Measurements from ENCODE around the gene TSEN54. TPM values are rescaled to one million over a fixed set of nuclear protein-coding genes. Genes with fewer than 3 reads are reported as not detected.

TSEN54 gene
- total RNA-seq, 1 experiment from 2014 or later = 43.9 TPM

DNA sequence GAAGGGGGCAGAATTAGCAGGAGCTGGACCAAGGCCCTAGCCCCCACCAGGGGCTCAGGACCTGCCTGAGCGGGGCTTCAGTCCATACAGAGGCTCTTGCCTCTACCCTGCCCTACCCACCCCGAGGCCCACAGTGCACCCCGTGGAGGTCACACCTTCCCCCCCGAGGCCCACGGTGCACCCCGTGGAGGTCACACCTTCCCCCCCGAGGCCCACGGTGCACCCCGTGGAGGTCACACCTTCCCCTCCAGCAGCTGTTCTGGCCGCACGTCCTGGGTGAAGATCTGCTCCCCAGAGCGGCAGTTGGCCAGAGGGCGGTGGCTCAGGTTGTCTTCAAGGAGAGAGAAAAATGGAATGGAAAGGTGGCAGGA lies 12.4 kb upstream of the TSEN54 start:
- DNase-seq (ENCODE audit: low spot score) = no peak

DNA sequence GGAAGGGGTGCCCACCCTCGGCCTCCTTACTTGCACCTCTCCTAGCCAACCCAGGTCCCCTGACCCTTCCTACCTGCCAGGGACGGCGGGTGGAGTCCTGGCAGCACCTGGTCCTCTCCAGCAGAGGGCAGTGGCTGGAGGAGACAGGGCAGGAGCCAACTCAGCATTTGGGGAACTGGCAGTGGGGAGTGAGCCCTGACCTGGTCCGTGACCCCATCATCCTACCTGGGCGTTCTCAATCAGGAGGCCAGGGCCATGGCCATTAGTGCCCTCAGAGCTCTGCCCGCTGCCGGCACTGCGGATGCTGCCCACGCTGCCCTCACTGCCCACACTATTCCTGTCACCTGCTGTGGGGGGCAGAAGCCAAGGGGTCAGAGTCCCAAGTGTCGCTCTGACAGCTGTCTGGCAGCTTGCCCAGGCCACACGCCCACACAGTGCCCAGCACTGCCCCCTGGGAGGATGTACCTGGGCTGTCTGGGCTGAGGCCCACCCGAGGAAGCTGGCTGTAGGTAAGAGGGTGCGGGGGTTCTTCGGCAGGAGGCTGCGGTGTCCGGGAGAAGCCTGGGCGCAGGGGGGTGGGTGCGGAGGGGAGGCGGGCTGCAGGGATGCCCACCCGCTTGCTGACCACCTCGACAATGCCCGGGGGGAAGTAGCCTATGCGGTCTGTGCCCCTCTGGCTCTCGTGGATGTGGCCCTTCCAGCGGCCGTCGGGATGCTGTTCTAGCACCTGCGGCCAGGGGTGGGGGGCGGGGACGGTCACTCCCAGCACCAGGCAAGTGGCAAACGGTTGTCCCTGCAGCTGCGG lies 11.8 kb upstream of the TSEN54 start:
- DNase-seq (ENCODE audit: low spot score) = no peak

DNA sequence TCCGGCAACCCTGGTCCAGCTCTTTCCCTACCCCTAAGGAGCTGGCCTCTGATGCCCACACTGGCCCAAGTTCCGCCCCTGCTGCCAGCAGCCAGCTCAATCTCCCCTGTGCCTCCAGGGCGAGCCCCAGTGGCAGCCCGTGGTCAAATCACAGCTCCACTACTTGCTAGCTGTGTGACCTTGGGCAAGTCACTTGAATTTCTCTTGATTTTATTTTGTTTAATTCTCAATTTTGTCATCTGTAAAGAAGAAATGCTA lies 11.2 kb upstream of the TSEN54 start:
- no peak for DNase-seq (ENCODE audit: low spot score)

DNA sequence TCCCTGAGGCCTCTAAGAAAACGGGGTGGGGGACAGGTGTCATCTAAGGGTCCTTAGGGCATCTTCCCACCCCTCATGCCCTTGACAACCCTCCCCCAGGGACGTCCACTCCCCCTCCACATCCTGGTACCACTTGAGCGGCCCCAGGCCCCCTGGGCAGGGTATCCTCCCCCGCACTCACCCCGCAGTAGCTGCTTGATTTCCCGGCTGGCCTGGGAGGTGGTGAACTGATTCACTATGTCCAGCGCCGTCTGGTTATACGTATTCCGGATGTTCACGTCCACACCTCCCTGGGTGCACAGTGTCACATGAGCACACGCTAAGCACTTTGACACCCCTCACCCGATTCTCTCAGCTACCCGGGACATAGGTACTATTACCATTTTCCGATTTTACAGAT lies 10.7 kb upstream of the TSEN54 start:
- DNase-seq (ENCODE audit: low spot score) = no peak

DNA sequence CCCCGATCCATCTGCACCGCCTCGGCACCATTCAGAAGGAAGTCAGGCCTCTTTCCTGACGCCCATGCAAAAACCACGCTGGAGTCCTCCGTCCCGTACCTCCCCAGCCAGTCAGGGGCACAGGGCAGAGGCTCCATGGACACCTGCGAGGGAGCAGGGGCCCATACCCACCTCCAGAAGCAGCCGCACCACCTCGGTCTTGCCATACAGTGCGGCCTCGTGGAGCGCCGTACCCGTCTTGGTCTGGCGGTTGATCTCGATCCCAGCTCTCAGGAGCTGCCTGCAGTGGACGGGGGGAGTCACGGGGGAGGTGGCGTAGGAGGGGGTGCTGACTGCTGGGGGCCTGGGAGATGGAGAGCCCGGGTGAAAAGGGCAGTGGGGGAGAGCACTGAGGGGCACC lies 10.2 kb upstream of the TSEN54 start:
- no peak for DNase-seq (ENCODE audit: low spot score)

DNA sequence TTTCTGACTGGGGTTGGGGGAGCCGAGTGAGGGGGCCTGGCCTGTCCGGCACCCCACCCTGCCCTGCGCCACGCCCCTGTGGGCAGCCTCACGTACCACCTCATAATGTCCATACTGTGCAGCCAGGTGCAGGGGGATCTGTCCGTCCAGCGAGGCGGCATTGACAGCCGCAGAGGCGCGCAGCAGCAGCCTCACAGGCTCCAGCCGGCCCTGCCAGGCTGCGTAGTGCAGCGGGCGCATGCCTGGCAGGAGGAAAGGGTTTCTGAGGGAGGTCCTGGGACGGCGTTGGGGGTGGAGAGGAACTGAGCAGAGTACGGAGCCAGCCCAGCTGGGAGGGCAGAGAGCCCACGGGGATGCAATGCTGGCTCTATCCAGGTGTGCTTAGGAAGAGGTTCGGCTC lies 9.4 kb upstream of the TSEN54 start:
- no peak for DNase-seq (ENCODE audit: low spot score)

DNA sequence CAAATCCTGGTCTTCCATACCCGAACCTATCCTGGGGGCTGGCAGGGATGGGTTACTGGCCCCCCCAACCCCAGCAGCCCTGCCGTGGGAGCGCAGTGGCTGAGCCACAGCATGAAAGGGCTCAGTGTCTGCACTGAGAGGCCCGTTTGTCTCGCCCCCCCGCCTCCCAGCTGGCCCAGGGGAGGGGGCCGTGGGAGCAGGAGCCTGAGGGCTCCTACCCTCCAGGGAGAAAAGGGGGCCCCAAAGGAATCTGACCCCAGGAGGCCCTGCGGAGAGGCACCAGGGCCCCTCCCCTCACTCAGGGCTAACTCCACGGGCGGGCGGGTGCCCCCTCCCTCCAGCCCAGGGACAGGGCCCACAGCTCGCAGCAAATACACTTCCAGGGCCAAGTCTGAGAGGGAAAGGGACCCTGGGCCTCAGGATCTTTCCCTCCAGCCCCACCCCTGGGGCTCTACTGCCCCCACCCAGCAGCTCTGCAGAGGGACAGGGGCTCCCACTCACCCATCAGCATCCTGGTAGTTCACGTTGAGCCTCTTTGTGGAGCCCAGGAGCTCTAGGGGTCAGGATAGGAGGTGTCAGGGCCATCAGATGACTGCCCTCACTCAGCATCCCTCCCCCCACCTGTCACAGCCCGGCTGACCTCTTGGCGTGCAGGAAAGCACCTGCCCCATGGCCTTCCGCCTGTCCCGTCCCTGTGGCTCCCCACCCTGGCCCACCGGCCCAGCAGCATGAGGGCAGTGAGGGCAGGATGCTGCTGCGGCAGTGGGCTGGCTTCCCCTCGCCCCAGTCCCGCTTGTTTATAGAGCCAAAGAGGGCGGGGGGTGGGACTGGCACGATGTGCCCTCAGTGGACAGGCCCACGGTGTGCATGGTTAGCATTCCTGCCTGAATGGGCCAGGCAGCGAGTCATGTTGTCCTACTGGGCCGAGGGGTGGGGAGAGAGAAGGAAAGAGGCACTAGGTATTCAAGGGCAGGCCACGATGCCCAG lies 8.3 kb upstream of the TSEN54 start:
- no peak for DNase-seq (ENCODE audit: low spot score)

DNA sequence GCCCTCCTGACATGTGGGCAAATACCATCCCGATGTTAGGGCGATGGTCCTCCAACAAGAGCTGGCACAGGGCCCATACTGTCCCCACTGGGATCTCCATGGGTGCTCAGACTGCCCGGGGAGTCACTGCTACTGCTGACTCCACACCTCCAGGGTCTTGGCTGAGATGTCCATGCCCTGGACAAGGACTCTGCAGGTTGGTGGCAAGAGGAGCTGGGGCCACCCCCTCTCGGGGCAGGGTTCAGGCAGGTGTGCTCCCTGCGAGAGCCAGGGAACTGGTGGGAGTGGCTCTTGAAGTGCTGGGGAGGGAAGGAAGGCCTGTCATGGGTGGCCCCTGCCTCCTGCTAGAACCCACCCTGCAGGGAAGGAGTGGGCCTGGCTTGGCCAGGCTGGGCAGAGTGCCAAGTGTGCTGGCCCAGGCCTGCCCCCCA lies 7.4 kb upstream of the TSEN54 start:
- DNase-seq (ENCODE audit: low spot score) = no peak

DNA sequence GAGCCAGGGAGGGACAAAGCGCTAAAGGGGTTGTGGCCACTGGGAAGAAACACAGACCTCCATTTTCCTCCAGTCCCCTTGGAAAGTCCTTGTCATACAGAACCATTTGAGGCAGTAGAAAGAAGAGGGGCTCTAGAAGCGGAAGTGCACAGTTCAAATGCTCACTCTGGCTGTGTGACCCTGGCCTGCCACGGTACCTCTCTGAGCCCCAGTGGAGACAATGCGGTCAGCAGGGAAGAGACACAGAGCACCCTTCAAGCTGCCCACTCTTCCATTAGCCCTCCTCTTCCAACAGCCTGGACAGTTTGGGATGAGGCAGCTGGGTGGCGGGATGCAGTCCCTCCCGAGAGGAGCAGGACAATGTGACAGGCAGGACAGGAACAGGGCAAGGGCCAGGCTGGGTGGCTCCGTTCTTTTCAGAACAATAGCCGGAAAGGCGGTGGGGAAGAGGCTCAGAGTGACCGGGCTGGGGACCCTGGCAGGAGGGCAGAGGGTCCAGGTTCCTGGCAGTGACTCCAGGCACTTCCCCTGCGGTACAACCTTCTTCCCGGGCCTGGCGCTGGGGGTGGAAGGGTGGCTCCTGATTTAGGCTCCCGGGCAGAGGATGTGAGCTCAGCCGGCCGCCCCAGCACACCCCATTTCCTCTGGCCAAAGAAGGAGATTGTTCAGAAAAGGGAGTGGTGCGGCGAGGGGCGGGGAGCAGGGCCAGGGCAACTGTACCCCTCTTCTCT lies 6.6 kb upstream of the TSEN54 start:
- DNase-seq (ENCODE audit: low spot score) = no peak

DNA sequence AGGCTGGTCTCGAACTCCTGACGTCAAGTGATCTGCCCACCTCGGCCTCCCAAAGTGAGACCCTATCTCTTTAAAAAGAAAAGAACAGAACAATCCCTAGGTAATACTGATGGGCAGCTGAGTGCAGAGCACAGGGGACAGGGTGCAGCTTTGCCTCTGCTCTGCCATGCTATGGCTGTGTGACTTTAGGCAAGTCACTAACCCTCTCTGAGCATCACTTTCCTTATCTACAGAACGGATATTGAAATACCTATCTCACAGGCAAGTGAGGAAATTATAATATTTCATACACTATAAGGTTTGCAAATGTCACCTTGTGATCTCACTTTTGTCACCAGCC lies 5.1 kb upstream of the TSEN54 start:
- no peak for DNase-seq (ENCODE audit: low spot score)

DNA sequence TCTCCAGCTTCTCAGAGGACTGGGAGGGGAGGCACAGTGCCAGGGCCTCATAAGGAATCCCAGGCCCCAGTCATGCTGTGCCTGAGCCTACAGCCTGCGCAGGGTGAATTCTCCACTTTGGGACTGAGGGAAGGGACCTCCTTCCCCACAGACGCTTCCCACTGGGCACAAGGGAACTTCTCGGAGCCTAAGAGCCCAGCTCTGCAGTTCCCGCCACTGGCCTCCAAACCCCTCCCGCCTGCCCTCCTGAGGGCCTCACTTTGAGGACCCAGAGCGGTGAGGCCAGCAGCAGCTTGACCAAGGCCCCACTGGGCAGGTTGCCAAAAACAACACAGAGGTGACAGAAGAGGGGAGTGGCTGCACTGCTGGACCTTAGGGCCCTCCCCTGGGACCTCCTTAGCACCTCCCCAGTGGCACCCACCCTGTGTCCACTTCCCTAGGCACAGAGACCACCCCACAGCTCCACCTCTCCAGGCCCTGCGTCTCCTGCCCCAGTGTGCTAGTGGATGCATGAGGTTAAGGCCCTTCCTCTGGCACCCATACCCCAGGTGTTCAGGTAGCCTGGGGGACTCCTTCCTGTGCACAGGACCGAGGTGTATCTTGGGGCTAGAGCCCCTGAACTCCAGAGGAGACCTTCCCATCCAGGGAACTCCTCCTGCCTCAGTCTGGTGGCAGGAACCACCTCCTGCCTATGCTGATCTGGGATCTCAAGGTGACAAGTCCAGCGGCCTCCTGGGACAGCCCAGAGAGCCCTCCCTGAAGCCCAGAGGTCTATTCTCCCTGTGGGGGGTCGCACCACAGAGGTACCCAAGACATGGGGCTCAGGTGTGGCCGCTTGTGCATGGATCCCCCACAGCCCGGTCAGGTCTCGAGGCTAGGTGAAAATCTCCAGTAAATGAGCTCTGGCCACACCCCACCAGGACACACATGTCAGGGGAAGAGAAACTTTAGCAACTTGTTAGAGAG lies 4.4 kb upstream of the TSEN54 start:
- peak; percentile 34 for DNase-seq (ENCODE audit: low spot score)

DNA sequence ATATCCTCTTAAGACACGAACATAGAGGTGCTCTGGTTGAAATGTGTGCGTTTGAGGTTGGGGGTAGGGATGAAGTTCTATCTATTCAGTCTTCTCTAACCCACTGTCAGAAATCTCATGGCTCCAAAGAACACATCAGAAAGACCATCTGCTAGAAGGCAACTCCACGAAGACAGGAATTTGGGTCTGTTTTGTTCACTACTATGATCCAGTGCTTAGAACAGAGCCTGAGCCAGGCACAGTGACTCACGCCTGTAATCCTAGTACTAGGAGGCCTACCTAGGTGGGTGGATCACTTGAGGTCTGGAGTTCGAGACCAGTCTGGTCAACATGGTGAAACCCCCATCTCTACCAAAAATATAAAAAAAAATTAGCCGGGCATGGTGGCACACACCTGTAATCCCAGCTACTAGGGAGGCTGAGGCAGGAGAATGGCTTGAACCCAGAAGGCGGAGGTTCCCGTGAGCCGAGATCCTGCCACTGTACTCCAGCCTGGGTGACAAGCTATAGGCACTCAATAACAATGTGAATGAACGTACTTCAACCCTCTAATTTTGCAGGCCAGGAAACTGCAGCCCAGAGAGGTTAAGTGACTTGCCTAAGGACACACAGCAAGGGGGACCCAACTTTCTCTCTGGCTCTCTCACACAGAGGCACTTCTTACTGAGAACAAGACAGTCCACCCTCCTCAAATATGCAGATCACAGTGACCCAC lies 3.2 kb upstream of the TSEN54 start:
- no peak for DNase-seq (ENCODE audit: low spot score)

DNA sequence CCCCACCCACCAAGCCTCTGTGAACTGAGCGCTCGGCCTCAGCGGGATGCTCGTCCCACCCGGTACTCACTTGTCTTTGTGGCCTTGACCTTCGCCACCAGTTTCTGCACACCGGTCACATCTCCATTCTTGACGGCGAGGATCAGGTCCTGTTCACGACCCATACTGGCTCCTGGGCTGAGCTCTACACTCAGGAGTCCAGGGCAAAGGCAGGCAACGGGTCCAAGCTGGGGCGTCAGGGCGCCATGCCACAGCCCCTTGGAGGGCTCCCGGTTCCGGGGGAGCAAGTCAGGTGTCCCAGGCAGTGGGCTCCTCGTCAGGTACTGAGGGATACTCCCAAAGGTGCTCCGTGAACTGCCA lies 2.7 kb upstream of the TSEN54 start:
- DNase-seq (ENCODE audit: low spot score) = no peak

DNA sequence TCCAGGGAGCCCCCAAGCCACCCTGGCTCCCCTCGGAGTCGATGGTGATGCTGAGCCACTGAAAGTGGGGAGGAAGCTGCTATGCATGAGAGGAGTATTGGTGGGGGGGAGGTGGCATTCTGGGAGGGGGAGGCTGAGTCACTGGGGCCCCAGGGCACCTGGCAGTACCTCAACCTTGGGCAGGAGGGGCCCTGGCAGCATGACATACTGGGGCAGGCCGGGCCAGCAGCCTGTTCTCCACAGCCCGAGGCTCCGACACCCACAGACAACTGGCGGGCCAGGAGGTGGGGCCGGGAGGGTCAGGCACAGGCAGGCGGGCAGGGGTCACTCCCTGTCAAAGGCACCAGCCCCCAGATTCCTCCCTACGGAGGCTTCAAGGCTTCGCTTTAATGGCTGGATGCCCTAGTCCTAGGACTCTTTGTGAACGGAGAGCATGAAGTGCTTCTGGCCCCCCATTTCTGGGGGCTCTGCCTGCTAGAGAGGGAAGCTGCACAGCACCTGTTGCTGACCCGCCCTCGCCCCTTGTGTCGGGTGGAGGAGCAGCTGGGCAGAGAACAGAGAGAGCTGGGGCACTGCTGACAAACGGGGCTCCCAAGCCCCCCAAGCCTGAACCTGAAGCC lies 1.9 kb upstream of the TSEN54 start:
- DNase-seq (ENCODE audit: low spot score) = no peak

DNA sequence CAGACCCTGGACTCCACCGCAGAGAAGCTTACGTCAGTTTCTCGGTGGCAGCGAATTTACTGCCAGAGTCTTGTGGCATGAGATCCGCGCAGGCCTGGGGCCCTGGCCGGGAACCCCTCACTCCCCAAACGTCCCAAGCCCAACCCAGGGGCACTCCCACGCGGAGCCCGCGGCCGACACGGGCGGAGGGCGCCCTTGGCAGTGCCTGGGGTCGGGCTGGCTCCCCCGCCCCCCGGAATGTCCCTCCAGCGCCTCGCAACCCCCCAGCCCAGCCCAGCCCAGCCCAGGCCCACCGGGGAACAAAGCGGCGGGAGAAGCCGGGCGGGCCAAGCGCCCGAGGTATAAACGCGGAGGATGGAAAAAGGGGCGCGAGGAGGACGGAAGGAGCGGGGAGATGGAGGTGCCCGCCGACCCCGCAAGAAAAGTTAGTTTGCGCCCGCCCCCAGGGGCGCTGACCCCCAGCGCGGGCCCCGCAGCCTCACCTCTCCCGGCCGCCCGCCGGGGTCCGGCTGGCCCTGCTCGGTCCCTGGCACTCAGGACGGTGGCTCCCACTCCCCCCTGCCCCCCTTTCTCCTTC lies 1.3 kb upstream of the TSEN54 start:
- no peak for DNase-seq (ENCODE audit: low spot score)

DNA sequence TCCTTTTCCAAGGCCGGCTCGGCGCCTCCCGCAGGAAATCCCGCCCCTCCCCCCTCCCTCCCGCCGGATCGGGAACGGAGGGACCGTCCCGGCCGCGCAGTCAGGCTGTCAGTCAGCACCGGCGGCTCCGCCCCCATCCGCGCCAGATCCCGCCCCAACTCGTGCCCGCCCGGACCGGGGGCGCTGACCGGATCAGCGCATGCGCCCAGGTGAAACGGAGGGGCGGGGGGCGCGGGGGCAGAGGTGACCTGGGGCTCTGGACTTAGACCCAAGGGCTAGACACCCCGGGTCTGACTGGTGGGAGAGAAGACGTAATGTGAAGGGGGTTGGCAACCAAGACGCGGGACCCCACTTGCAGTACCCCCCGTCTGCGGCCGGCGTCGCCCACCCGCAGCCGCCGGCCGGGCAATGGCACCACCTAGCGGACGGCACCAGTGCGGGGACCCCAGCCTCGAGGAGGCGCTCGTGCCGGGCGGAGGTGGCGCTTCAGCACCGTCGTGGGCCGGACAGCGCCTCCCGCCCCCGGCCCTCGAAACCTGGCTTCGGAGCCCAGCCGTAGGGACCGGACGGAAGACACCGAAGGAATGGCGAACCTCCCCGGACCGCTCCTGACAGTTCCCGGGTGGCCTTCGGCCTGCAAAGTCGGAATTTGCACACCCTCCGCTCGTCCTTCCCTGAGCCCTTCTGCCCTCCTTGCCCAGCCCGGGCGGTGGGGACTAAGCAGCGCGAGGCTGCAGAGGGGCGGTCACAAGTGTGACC lies 653 bp upstream of the TSEN54 start, which contains the start of gene CASKIN2:
CASKIN2 (minus strand) TSS at position 42 of the 759 bp plus-strand sequence. CDS start 1,733 bp downstream, outside the sequence.
- peak; percentile 82 for DNase-seq (ENCODE audit: low spot score)

DNA sequence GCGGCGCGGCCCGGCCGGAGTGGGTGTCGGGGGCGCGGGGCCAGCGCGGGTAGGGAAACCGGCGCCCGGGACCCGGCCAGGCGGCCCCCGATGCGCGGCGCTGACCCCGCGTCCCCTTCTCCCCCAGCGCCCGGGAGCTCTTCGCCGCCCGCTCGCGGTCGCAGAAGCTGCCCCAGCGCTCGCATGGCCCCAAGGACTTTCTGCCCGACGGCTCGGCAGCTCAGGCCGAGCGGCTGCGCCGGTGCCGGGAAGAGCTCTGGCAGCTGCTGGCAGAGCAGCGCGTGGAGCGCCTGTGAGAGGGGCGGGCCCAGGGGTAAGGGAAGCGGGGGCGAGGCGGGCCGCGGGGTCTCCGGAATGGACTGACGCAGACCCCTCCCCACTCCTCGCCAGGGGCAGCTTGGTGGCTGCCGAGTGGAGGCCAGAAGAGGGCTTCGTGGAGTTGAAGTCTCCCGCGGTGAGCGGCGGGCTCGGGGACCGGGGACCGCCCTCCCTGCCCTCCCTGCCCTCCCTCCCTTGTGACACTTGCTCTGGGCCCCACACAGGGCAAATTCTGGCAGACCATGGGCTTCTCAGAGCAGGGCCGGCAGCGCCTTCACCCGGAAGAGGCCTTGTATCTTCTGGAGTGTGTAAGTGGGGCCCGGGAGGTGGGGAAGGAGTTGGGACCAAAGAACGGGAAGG lies 430 bp downstream of the TSEN54 start:
- DNase-seq (ENCODE audit: low spot score) = no peak

DNA sequence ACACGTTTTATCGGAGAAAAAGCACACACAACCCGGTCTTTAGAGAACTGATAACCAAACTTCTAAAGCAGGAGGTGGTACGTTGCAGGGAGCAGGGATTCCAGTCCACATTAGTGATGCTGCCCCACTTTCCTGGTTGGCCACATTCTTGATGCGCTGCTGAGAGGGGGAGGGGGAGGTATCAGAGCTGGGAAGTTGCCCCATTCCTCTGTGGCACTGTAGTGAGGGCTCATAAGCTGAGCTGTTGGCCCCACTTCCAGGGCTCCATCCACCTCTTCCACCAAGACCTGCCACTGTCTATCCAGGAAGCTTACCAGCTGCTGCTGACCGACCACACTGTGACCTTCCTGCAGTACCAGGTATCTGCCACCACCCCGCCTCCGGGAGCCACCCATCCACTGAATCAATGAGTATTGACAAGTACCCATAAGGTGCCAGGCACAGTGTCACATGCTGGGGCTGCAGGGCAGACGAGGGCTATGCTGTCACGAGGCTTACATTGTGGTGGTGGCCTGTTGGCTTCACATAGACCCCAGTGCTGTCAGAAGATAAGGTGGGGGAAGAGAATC lies 1.1 kb downstream of the TSEN54 start:
- DNase-seq (ENCODE audit: low spot score) = no peak
